CD4-positive, alpha-beta memory T cell (primary cell): ENCODE results near the gene PACSIN1. TPM values are rescaled to one million over a fixed set of nuclear protein-coding genes. Genes with fewer than 3 reads are reported as not detected.

Source experiments
- CTCF ChIA-PET: fragments of 350-600 bp; sonication (Branson Sonifier 250); formaldehyde crosslinking; loops from one replicate; lab custom pipeline; 2021; ENCODE audit warnings: inconsistent platforms; ENCODE audit not compliant: partially characterized antibody; lab: Charles Lee
- POLR2A ChIA-PET: fragments of 350-600 bp; sonication (Branson Sonifier 250); formaldehyde crosslinking; loops from one replicate; lab custom pipeline; 2021; ENCODE audit not compliant: partially characterized antibody; lab: Charles Lee
- DNase-seq, 5 donors: peaks; one replicate each; pipeline versions ENCODE4 v3.0.0 to v3.0.0-alpha.2; 2020 to 2022; ENCODE audit warnings: mixed read lengths in 1 of 5
- H3K27ac ChIP-seq: one replicate; pipeline ENCODE4 v1.7.0; 2013; ENCODE audit warnings: low read depth, low read length
- H3K27me3 ChIP-seq: 2 replicates; pipeline ENCODE4 v1.7.0; 2013; ENCODE audit warnings: mild to moderate bottlenecking, low read length, moderate library complexity; ENCODE audit not compliant: insufficient read depth
- H3K36me3 ChIP-seq: 2 replicates; pipeline ENCODE4 v1.7.0; 2013; ENCODE audit warnings: mild to moderate bottlenecking, low read length, moderate library complexity; ENCODE audit not compliant: insufficient read depth
- H3K4me1 ChIP-seq: 2 replicates; pipeline ENCODE4 v1.7.0; 2013; ENCODE audit warnings: mild to moderate bottlenecking, low read length, moderate library complexity; ENCODE audit not compliant: insufficient read depth
- H3K4me3 ChIP-seq, 2 donors: one replicate each; pipeline ENCODE4 v1.7.0; 2013; ENCODE audit warnings: low read length in 2 of 2, mild to moderate bottlenecking in 1 of 2
- H3K9me3 ChIP-seq, 2 donors: one replicate each; pipeline ENCODE4 v1.7.0; 2013; ENCODE audit warnings: low read length in 2 of 2, control low read depth in 1 of 2; ENCODE audit not compliant: control insufficient read depth in 1 of 2
- H3K27ac Mint-ChIP-seq, 7 donors: one replicate each; pipeline ENCODE4 v1.8.0; 2020 to 2021; ENCODE audit warnings: mixed read lengths in 7 of 7, mild to moderate bottlenecking in 6 of 7, inconsistent platforms in 3 of 7, moderate library complexity in 3 of 7
- H3K27me3 Mint-ChIP-seq, 2 donors: one replicate each; pipeline ENCODE4 v1.8.0; 2020 to 2021; ENCODE audit warnings: mixed read lengths in 2 of 2
- H3K36me3 Mint-ChIP-seq, 2 donors: one replicate each; pipeline ENCODE4 v1.8.0; 2020 to 2021; ENCODE audit warnings: mixed read lengths in 2 of 2, inconsistent platforms in 1 of 2, mild to moderate bottlenecking in 1 of 2
- H3K4me1 Mint-ChIP-seq, 4 donors: one replicate each; pipeline ENCODE4 v1.8.0; 2020 to 2021; ENCODE audit warnings: mixed read lengths in 4 of 4, mild to moderate bottlenecking in 1 of 4
- H3K4me3 Mint-ChIP-seq, 8 donors: one replicate each; pipeline ENCODE4 v1.8.0; 2020 to 2021; ENCODE audit warnings: mixed read lengths in 8 of 8, mild to moderate bottlenecking in 7 of 8, moderate library complexity in 6 of 8, inconsistent platforms in 3 of 8
- H3K9me3 Mint-ChIP-seq, 8 donors: one replicate each; pipeline ENCODE4 v1.8.0; 2020 to 2021; ENCODE audit warnings: mixed read lengths in 8 of 8, mild to moderate bottlenecking in 5 of 8, inconsistent platforms in 3 of 8, moderate library complexity in 1 of 8
- intact Hi-C: fragments of 100-400 bp; cut with micrococcal nuclease; formaldehyde crosslinking; loops from one replicate; pipeline ENCODE4 v1.15.1; 2023
- polyA plus RNA-seq, 2 donors: library from polyadenylated mRNA; unstranded; fragments of 300-500 nt; fragmentation: Illumina TruSeq; gene quantifications; one replicate each; pipeline ENCODE4 v1.2.3, GENCODE V29; 2021
- total RNA-seq, 2 experiments: library from RNA; stranded (reverse); gene quantifications; one replicate each; pipeline ENCODE4 v1.2.3, GENCODE V29; 2021

PACSIN1 gene
- total and polyA plus RNA-seq, 4 experiments from 2014 or later, result 0.92 to 2.3 (median 2.0) TPM; not detected in 1

GRCh38 chr6:34538581-34538980 lies 72.7 kb downstream of the PACSIN1 start:
- Mint-ChIP-seq H3K9me3 (peaks cover 0 to 3% (median 0%) of the 10 kb centered on the region in 8 donors), H3K4me3 (no peak overlapping the region), H3K4me1 (no peaks in the 10 kb centered on the region), H3K27ac (no peak overlapping the region), H3K36me3 (no peaks in the 10 kb centered on the region), H3K27me3 (no peaks in the 10 kb centered on the region)
- no peak for DNase-seq
- Histone ChIP-seq H3K4me3 (no peak overlapping the region), H3K36me3 (no peaks in the 10 kb centered on the region), H3K9me3 (no peaks in the 10 kb centered on the region), H3K4me1 (no peaks in the 10 kb centered on the region), H3K27ac (no peak overlapping the region), H3K27me3 (no peaks in the 10 kb centered on the region)
- ChIA-PET POLR2A (no interaction called here), CTCF (interaction anchor here (0.6 kb wide), 1 partner anchor 41 kb away, joined by 3 read pairs; no protein-coding TSS in a partner anchor)
- intact Hi-C loops, result no loop called here

- Histone ChIP-seq H3K27me3 (no peaks in the 10 kb centered on the region), H3K9me3 (no peaks in the 10 kb centered on the region), H3K4me3 (no peak overlapping the region), H3K27ac (no peak overlapping the region), H3K36me3 (no peaks in the 10 kb centered on the region), H3K4me1 (no peaks in the 10 kb centered on the region)
- Mint-ChIP-seq H3K27me3 (no peaks in the 10 kb centered on the region), H3K27ac (no peak overlapping the region), H3K36me3 (no peaks in the 10 kb centered on the region), H3K4me3 (no peak overlapping the region), H3K4me1 (no peaks in the 10 kb centered on the region), H3K9me3 (peaks cover 0 to 3% (median 0%) of the 10 kb centered on the region in 8 donors)
- ChIA-PET CTCF (interaction anchor here (0.6 kb wide), 1 partner anchor 42 kb away, joined by 3 read pairs; no protein-coding TSS in a partner anchor), POLR2A (no interaction called here)
- intact Hi-C loops, result no loop called here
- no peak for DNase-seq
Measured at GRCh38 chr6:34539181-34539580, 73.3 kb downstream of the PACSIN1 start.

GRCh38 chr6:34540222-34540621 lies 74.3 kb downstream of the PACSIN1 start:
- Mint-ChIP-seq H3K36me3 (no peaks in the 10 kb centered on the region), H3K27me3 (no peaks in the 10 kb centered on the region), H3K9me3 (peaks cover 0 to 1% (median 0%) of the 10 kb centered on the region in 8 donors), H3K4me3 (no peak overlapping the region), H3K27ac (no peak overlapping the region), H3K4me1 (peaks cover 0 to 1% (median 0%) of the 10 kb centered on the region in 4 donors)
- H3K36me3 ChIP-seq, result no peaks in the 10 kb centered on the region
- no peaks in the 10 kb centered on the region for H3K4me1 ChIP-seq
- intact Hi-C loops, result no loop called here
- H3K9me3 ChIP-seq, result no peaks in the 10 kb centered on the region
- no peak overlapping the region for H3K4me3 ChIP-seq
- ChIA-PET CTCF (no interaction called here), POLR2A (no interaction called here)
- no peak for DNase-seq
- no peak overlapping the region for H3K27ac ChIP-seq
- no peaks in the 10 kb centered on the region for H3K27me3 ChIP-seq

GRCh38 chr6:34540841-34541240 lies 75.0 kb downstream of the PACSIN1 start:
- Histone ChIP-seq H3K4me1 (no peaks in the 10 kb centered on the region), H3K4me3 (no peak overlapping the region), H3K36me3 (no peaks in the 10 kb centered on the region), H3K27ac (no peak overlapping the region), H3K9me3 (no peaks in the 10 kb centered on the region), H3K27me3 (no peaks in the 10 kb centered on the region)
- Mint-ChIP-seq H3K4me1 (peaks cover 0 to 1% (median 0%) of the 10 kb centered on the region in 4 donors), H3K27ac (no peak overlapping the region), H3K9me3 (peaks cover 0 to 1% (median 0%) of the 10 kb centered on the region in 8 donors), H3K36me3 (no peaks in the 10 kb centered on the region), H3K27me3 (no peaks in the 10 kb centered on the region), H3K4me3 (no peak overlapping the region)
- no peak for DNase-seq
- CTCF ChIA-PET, result no interaction called here
- POLR2A ChIA-PET, result no interaction called here
- intact Hi-C loops, result no loop called here

- Histone ChIP-seq H3K4me1 (no peaks in the 10 kb centered on the region), H3K36me3 (no peaks in the 10 kb centered on the region), H3K9me3 (no peaks in the 10 kb centered on the region), H3K27me3 (no peaks in the 10 kb centered on the region), H3K27ac (no peak overlapping the region), H3K4me3 (no peak overlapping the region)
- intact Hi-C loops, result no loop called here
- Mint-ChIP-seq H3K36me3 (no peaks in the 10 kb centered on the region), H3K27ac (peak overlapping the region in 1 of 7 donors; percentile 13), H3K4me3 (no peak overlapping the region), H3K4me1 (peaks cover 0 to 1% (median 0%) of the 10 kb centered on the region in 4 donors), H3K9me3 (peaks cover 0 to 2% (median 0%) of the 10 kb centered on the region in 8 donors), H3K27me3 (no peaks in the 10 kb centered on the region)
- CTCF ChIA-PET, result no interaction called here
- DNase-seq, result no peak
- POLR2A ChIA-PET, result no interaction called here
Measured at GRCh38 chr6:34543421-34543820, 77.5 kb downstream of the PACSIN1 start.

- no peaks in the 10 kb centered on the region for H3K36me3 Mint-ChIP-seq
- Histone ChIP-seq H3K27me3 (no peaks in the 10 kb centered on the region), H3K36me3 (no peaks in the 10 kb centered on the region), H3K4me3 (no peak overlapping the region), H3K27ac (no peak overlapping the region), H3K9me3 (no peaks in the 10 kb centered on the region), H3K4me1 (no peaks in the 10 kb centered on the region)
- peaks cover 0 to 2% (median 0%) of the 10 kb centered on the region in 8 donors for H3K9me3 Mint-ChIP-seq
- ChIA-PET POLR2A (no interaction called here), CTCF (no interaction called here)
- peaks cover 0 to 1% (median 0%) of the 10 kb centered on the region in 4 donors for H3K4me1 Mint-ChIP-seq
- intact Hi-C loops, result no loop called here
- H3K27me3 Mint-ChIP-seq, result no peaks in the 10 kb centered on the region
- H3K4me3 Mint-ChIP-seq, result no peak overlapping the region
- no peak for DNase-seq
- no peak overlapping the region for H3K27ac Mint-ChIP-seq
Measured at GRCh38 chr6:34544052-34544604, 78.3 kb downstream of the PACSIN1 start.

- intact Hi-C loops, result no loop called here
- Histone ChIP-seq H3K36me3 (no peaks in the 10 kb centered on the region), H3K27me3 (no peaks in the 10 kb centered on the region), H3K4me1 (no peaks in the 10 kb centered on the region), H3K4me3 (no peak overlapping the region), H3K9me3 (no peaks in the 10 kb centered on the region), H3K27ac (no peak overlapping the region)
- Mint-ChIP-seq H3K4me1 (peaks cover 0 to 1% (median 0%) of the 10 kb centered on the region in 4 donors), H3K36me3 (no peaks in the 10 kb centered on the region), H3K27ac (peak overlapping the region in 1 of 7 donors; percentile 27), H3K4me3 (no peak overlapping the region), H3K27me3 (no peaks in the 10 kb centered on the region), H3K9me3 (peaks cover 0 to 2% (median 0%) of the 10 kb centered on the region in 8 donors)
- ChIA-PET CTCF (no interaction called here), POLR2A (no interaction called here)
- no peak for DNase-seq
Measured at GRCh38 chr6:34544776-34545471, 79.0 kb downstream of the PACSIN1 start.
